ENCODE measurements around the gene TICRR.

DNA sequence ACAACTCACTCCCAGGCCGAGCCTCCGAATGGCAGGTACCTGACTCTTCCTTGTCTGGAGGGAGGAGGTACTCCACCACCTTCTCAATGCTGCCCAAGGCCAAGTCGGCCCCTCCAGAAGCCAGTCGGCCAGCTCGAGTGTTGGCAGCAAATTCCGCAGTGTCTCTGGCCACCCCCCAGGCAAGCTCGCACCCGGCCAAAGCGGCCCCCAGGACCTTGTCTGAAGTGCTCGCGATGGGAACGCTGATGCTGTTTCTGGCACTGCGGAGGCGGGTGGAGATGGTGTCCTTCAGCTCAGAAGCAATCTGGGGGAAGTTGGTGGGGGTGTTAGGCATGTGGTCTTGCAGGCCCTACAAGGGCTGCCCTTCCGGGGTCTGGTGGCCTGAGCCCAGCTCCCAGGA is 94.7 kb downstream of the TICRR start:
- TF ChIP-seq, protein P1, sequence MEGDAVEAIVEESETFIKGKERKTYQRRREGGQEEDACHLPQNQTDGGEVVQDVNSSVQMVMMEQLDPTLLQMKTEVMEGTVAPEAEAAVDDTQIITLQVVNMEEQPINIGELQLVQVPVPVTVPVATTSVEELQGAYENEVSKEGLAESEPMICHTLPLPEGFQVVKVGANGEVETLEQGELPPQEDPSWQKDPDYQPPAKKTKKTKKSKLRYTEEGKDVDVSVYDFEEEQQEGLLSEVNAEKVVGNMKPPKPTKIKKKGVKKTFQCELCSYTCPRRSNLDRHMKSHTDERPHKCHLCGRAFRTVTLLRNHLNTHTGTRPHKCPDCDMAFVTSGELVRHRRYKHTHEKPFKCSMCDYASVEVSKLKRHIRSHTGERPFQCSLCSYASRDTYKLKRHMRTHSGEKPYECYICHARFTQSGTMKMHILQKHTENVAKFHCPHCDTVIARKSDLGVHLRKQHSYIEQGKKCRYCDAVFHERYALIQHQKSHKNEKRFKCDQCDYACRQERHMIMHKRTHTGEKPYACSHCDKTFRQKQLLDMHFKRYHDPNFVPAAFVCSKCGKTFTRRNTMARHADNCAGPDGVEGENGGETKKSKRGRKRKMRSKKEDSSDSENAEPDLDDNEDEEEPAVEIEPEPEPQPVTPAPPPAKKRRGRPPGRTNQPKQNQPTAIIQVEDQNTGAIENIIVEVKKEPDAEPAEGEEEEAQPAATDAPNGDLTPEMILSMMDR (IDR thresholded peaks at IDR 0.05): no peak
- no peak for TF ChIP-seq POLR2AphosphoS5 (IDR thresholded peaks at IDR 0.05; ENCODE audit: insufficient read depth in 1 of 2, low read depth in 1 of 2)

All from vagina (tissue), 2 donors.